ENCODE measurements around the gene ATP6V1F.

- no peak for TF ChIP-seq POLR2A (IDR thresholded peaks at IDR 0.05)
- TF ChIP-seq CTCF (IDR thresholded peaks at IDR 0.05): no peak
Observed at GRCh38 chr7:128912281-128912680, 49.6 kb downstream of the ATP6V1F start.
